HG03196 (cell line): ENCODE results near the gene PRKG1.
"Not testable (repeated sequence)": the region's sequence is repeated elsewhere in the genome, so short reads cannot be mapped to it uniquely, and the experiment has no call there.

ENCODE experiments used
- ATAC-seq: cut with Tn5 transposase; IDR thresholded peaks from one replicate; pipeline ENCODE4 v1.9.1; 2021; ENCODE audit not compliant: unreplicated experiment

The PRKG1 gene

DNA sequence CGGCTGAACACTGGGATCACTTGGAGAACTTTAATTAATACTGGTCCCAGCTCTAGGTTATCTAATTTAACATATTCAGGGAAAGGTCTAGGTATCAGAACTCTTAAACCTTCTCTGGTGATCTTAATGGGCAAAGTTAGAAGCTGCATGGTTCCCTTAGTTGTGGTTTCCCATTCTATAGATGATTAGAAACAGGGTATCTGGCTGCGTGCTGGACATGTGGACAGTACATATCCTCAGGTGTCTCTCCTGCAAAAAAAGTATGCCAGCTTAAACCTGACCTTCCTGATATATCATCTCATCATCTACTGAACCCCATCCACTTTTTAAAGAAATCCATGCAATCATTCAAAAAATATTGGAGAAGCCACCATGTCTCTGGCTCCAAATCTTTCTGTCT is 955.3 kb downstream of the PRKG1 start:
- ATAC-seq = no peak

DNA sequence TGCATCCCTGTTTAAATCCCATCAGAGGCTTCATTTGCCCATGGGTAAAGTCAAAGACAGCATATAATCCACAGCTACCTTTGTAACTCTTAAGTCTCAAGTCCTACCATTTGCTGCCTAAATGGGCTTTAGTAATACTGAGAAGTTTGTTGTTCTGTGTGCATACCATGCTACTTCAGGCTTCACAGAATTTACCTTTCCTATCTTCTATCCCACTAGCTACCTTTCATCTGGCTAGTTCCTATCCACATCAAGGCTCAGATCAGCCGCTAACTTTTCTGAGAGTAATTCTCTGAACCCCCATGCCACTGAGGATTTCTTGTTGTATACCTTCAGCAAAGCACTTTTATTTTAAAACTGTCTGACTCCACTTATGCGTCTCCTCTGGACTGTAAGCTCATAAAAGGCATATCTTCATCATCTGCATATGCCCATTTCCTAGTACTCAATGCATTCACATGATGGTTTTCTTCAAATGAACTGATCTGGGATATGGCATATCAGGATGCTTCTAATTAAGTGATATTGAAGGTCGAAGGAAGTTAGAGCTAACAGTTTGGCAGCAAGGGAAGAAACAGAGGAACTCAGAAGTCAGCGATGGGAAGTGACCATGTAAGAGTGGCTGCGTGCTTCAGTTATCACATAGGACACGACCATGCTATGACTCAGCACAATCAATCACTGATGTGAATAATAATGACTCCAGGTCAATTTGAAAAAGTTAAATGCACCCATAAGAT is 955.9 kb downstream of the PRKG1 start:
- no peak for ATAC-seq

GRCh38 chr10:52030975-52031374 is 956.7 kb downstream of the PRKG1 start:
- no peak for ATAC-seq

GRCh38 chr10:52031771-52032170 is 957.5 kb downstream of the PRKG1 start:
- ATAC-seq = no peak

GRCh38 chr10:52032681-52033629 is 958.7 kb downstream of the PRKG1 start:
- ATAC-seq = no peak

GRCh38 chr10:52039002-52039793 is 964.9 kb downstream of the PRKG1 start:
- ATAC-seq = not testable (repeated sequence)

GRCh38 chr10:52040486-52040885 is 966.2 kb downstream of the PRKG1 start:
- no peak for ATAC-seq

- no peak for ATAC-seq
Observed at GRCh38 chr10:52043811-52044210, 969.5 kb downstream of the PRKG1 start.

- no peak for ATAC-seq
Observed at GRCh38 chr10:52048051-52048450, 973.8 kb downstream of the PRKG1 start.

DNA sequence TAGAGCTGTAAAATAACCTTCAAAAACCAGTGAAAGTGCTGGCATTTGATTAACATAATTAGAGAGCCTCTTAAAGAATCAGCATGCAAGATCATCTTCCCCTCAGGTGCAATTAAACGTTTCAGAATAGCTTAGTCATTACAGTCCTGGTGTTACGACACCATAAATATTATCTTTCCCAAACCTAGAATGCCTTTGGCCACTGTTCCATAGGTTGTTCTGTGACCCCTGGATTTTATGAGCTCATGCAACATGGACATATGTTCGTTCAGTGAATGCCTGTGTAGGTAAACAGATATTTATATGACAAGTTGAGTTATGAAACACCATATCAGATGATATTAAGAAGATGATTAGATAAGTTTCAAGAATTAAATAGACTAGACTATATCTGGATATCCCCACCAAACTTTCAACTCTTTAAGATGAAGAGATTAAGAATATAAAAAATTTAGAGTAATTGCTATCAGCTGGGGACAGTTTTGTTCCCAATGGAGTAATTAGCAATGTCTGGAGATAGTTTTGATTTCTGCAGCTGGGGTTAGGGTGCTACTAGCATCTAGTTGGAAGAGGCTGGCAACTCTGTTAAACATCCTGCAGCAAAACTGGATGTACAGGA is 976.3 kb downstream of the PRKG1 start:
- ATAC-seq = no peak

DNA sequence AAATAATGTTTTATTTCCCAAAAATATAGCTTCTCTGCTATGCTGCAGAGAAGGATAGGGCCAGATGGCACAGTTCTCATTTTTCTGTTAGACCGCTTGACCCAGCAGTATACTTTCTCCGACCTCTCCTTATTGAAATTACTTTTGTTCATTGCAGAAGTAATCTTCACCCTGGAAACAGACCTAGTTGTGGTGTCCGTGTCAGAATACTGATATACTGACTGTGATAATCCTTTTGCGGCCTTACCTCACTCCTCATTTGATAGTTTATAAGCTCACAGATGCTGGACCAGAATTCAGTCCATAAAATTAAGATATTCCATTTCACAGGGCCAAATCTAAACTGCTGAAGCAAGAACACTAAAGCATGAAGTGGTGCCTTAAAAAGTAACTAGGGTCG is 979.2 kb downstream of the PRKG1 start:
- no peak for ATAC-seq

- no peak for ATAC-seq
Observed at GRCh38 chr10:52056291-52056690, 982.0 kb downstream of the PRKG1 start.

GRCh38 chr10:52059089-52059488 is 984.8 kb downstream of the PRKG1 start:
- no peak for ATAC-seq

DNA sequence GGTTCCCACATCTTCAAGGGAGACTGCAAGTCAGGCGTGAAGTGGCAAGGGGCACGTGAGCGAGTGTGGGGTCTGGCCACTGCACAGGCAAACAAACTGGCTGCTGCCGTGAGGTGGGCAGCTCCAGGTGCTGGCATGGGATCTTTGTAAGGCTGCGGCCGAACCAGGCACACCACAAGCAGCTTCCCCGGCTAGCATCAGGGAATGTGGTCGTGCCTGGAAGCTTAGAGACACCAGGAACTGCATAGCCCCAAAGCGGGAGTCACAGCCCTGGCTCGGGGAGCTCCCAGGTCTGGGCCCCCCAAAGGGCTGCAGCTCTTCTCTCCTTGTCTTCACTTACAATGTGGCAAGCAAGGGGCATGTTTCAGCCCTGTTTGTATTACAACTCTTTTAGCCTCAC is 988.9 kb downstream of the PRKG1 start:
- no peak for ATAC-seq

DNA sequence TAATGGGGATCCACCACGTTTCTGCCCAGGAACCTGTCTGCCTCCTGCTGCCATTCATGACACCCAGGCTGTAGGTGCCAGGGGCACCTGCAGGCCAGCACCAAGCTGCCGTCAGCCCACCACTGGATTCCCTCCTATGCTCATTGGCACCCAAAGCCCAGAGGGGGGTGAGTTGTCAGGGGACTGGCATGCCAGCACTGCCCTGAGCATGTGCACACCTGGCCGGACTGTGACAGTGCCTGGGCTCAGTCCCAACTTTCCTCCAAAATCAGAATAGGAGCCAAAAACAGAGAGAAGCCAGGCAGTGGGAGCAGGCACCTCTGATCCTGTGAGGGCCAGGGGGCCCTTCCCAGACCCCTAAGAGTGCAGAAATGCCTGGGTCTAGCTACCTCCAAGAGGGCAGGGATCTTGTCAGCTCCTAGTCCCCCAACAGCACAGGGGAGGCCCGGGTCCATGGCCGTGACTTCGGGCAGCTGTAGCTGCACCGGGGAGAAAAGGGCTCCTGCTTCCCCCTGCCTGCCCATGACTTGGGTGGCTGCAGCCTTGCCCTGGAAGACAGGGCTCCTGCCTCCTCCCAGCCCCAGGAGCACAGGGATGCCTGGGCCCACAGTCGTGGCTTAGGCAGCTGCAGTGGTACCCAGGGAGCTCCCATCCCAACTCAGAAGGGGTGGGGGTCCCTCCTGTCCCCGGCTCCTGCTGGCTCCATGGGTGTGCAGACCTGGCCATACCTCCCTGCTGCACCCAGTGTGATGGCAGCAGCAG is 990.0 kb downstream of the PRKG1 start:
- no peak for ATAC-seq

DNA sequence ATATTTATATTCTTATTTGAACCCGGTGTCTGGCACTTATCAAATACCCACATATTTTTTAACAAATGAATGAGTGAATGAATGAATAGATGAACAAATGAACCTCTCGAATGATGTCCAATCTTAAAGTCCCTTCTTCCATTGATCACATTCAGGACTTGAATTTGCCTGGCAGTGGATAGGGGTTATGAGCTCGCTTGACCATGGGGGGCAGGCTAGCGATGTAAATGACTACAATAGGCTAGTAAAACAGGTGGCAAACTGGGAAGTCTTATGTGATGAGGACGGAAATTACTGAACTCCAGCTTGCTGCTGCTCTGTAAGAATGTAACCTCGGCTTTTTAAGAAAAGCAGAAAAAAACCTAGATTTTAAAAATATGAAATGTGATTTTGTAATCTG is 992.1 kb downstream of the PRKG1 start:
- ATAC-seq = no peak

GRCh38 chr10:52068485-52068884 is 994.2 kb downstream of the PRKG1 start:
- ATAC-seq = no peak

GRCh38 chr10:52071814-52072213 is 997.5 kb downstream of the PRKG1 start:
- no peak for ATAC-seq

- no peak for ATAC-seq
Observed at GRCh38 chr10:52074505-52075026, 1000.3 kb downstream of the PRKG1 start.

DNA sequence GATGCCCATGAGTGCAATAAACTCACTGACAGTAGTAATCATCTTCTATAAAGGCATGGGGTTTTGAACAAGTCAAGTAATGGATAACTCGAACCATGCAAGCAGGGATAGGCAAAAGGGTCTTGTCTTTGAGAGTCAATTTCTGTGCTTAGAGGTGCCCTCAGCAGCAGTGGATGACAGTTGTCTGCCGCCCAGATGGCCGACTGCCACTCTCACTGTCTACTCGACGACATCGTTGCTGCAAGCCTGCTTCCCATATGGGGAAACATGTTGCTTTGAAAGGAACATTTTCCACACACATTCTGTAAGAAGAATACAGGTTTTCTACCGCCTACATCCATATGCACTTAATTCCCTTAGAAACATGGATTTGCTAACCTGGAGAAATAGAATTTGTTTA is 1003.5 kb downstream of the PRKG1 start:
- no peak for ATAC-seq
